CD14-positive monocyte (primary cell): Measurements from ENCODE around the gene FMNL3. TPM values are rescaled to one million over a fixed set of nuclear protein-coding genes. Genes with fewer than 3 reads are reported as not detected.

Experiments used
- DNase-seq, 3 donors: peaks; one replicate each; pipeline ENCODE4 v3.0.0-alpha.2; 2011 to 2022
- H2AFZ ChIP-seq: 2 replicates; pipeline ENCODE4 v1.6.0; 2012; ENCODE audit warnings: mild to moderate bottlenecking, low read depth, low read length, inconsistent platforms; ENCODE audit not compliant: insufficient read depth, poor library complexity, severe bottlenecking
- H3K27ac ChIP-seq, 2 donors: 1 replicate in 1 of 2; 2 replicates in 1 of 2; pipeline ENCODE4 v1.5.1; 2012 to 2013; ENCODE audit warnings: low read length in 2 of 2, control low read depth in 1 of 2, inconsistent platforms in 1 of 2, low read depth in 1 of 2, mild to moderate bottlenecking in 1 of 2
- H3K27me3 ChIP-seq, 2 donors: one replicate each; pipeline versions ENCODE4 v1.6.0 to v1.6.1; 2011 to 2013; ENCODE audit warnings: low read length in 2 of 2; ENCODE audit not compliant: control insufficient read depth in 2 of 2, insufficient read depth in 2 of 2
- H3K36me3 ChIP-seq, 2 donors: replicated peaks in 1 of 2; 1 replicate in 1 of 2; 2 replicates in 1 of 2; pipeline versions ENCODE4 v1.5.1 to v1.6.1; 2012 to 2013; ENCODE audit warnings: low read length in 2 of 2, control low read depth in 1 of 2, inconsistent platforms in 1 of 2, mild to moderate bottlenecking in 1 of 2; ENCODE audit not compliant: insufficient read depth in 2 of 2, control insufficient read depth in 1 of 2
- H3K4me1 ChIP-seq, 2 donors: 1 replicate in 1 of 2; 2 replicates in 1 of 2; pipeline versions ENCODE4 v1.5.1 to v1.6.1; 2012 to 2013; ENCODE audit warnings: low read length in 2 of 2, control low read depth in 1 of 2, inconsistent platforms in 1 of 2, mild to moderate bottlenecking in 1 of 2, moderate library complexity in 1 of 2; ENCODE audit not compliant: insufficient read depth in 2 of 2, control insufficient read depth in 1 of 2
- H3K4me2 ChIP-seq: replicated peaks from 2 replicates; pipeline ENCODE3; 2012; ENCODE audit warnings: low read length, moderate library complexity, mild to moderate bottlenecking; ENCODE audit not compliant: poor library complexity, severe bottlenecking; ENCODE audit errors: extremely low read depth
- H3K4me3 ChIP-seq, 3 experiments: fragments of 200-600 bp in 1 of 3; sonication (generic) in 1 of 3; replicated peaks in 1 of 3; 1 replicate in 2 of 3; 2 replicates in 1 of 3; pipeline ENCODE4 v1.5.1; 2011 to 2013; ENCODE audit warnings: low read length in 3 of 3, mild to moderate bottlenecking in 3 of 3, control low read depth in 2 of 3, low read depth in 2 of 3, inconsistent platforms in 1 of 3, moderate library complexity in 1 of 3
- H3K79me2 ChIP-seq: 2 replicates; pipeline ENCODE4 v1.6.0; 2012; ENCODE audit warnings: mild to moderate bottlenecking, control low read depth, inconsistent platforms, low read length, moderate library complexity; ENCODE audit not compliant: insufficient read depth
- H3K9ac ChIP-seq: 2 replicates; pipeline ENCODE4 v1.6.0; 2017; ENCODE audit warnings: low read length, mild to moderate bottlenecking; ENCODE audit not compliant: insufficient read depth, poor library complexity, severe bottlenecking
- H3K9me3 ChIP-seq, 2 donors: replicated peaks in 1 of 2; 1 replicate in 1 of 2; 2 replicates in 1 of 2; pipeline versions ENCODE4 v1.5.1 to v1.6.1; 2012 to 2013; ENCODE audit warnings: low read length in 2 of 2, control low read depth in 1 of 2; ENCODE audit not compliant: control insufficient read depth in 1 of 2, insufficient read depth in 1 of 2
- H4K20me1 ChIP-seq: 2 replicates; pipeline ENCODE4 v1.6.0; 2012; ENCODE audit warnings: mild to moderate bottlenecking, low read length, control low read depth, moderate library complexity; ENCODE audit not compliant: insufficient read depth
- H3K27ac Mint-ChIP-seq, 7 donors: one replicate each; pipeline ENCODE4 v1.8.0; 2020; ENCODE audit warnings: mild to moderate bottlenecking in 7 of 7, mixed read lengths in 7 of 7, moderate library complexity in 6 of 7, inconsistent platforms in 2 of 7
- H3K27me3 Mint-ChIP-seq, 3 donors: one replicate each; pipeline ENCODE4 v1.8.0; 2021 to 2022; ENCODE audit warnings: low read depth in 3 of 3, mild to moderate bottlenecking in 3 of 3, mixed read lengths in 3 of 3, moderate library complexity in 3 of 3, inconsistent platforms in 1 of 3
- H3K36me3 Mint-ChIP-seq, 2 donors: one replicate each; pipeline ENCODE4 v1.8.0; 2020; ENCODE audit warnings: mixed read lengths in 2 of 2, inconsistent platforms in 1 of 2, mild to moderate bottlenecking in 1 of 2
- H3K4me1 Mint-ChIP-seq: one replicate; pipeline ENCODE4 v1.8.0; 2020; ENCODE audit warnings: mild to moderate bottlenecking, mixed read lengths
- H3K4me3 Mint-ChIP-seq, 2 donors: one replicate each; pipeline ENCODE4 v1.8.0; 2020; ENCODE audit warnings: mild to moderate bottlenecking in 2 of 2, mixed read lengths in 2 of 2, moderate library complexity in 1 of 2
- H3K9me3 Mint-ChIP-seq, 7 donors: one replicate each; pipeline ENCODE4 v1.8.0; 2020 to 2022; ENCODE audit warnings: mixed read lengths in 7 of 7, mild to moderate bottlenecking in 6 of 7, moderate library complexity in 6 of 7, inconsistent platforms in 2 of 7
- CTCF ChIP-seq: fragments of 200-600 bp; IDR thresholded peaks from one replicate; pipeline ENCODE4 v1.8.0; 2022; ENCODE audit warnings: antibody characterized with exemption, mild to moderate bottlenecking
- WGBS: methylation state at CpG from one replicate; pipeline ENCODE4 v1.1.5; 2013; ENCODE audit warnings: missing lambda C conversion rate; ENCODE audit not compliant: insufficient coverage; 5-methylcytosine and 5-hydroxymethylcytosine counted together
- intact Hi-C, 2 donors: fragments of 100-400 bp; cut with micrococcal nuclease; formaldehyde crosslinking; loops; one replicate each; pipeline versions ENCODE4 v1.15.0 to v1.15.1; 2023
- polyA plus RNA-seq, 3 donors: library from polyadenylated mRNA; depleted of rRNA in 1 of 3; unstranded in 2 of 3; stranded (reverse) in 1 of 3; fragments of 300-500 nt in 2 of 3; fragments of >200 nt in 1 of 3; fragmentation: Illumina TruSeq in 2 of 3; gene quantifications; 1 replicate in 2 of 3; 2 replicates in 1 of 3; pipeline ENCODE4 v1.2.3, GENCODE V29; 2012 to 2021

Gene FMNL3
- polyA plus RNA-seq, 3 donors: 1.5 to 5.4 (median 1.7) TPM

- Histone ChIP-seq H4K20me1 (peaks cover 100% of the 10 kb centered on the region), H3K27ac (no peak overlapping the region), H3K36me3 (peaks cover 26 to 53% of the 10 kb centered on the region in 2 donors), H3K79me2 (peaks cover 98% of the 10 kb centered on the region), H3K9ac (no peak overlapping the region), H3K4me3 (no peak overlapping the region), H3K4me1 (peaks cover 33 to 56% of the 10 kb centered on the region in 2 donors), H3K27me3 (no peaks in the 10 kb centered on the region), H3K9me3 (no peaks in the 10 kb centered on the region), H2AFZ (no peak overlapping the region), H3K4me2 (no peak overlapping the region)
- H3K27ac Mint-ChIP-seq: peak overlapping the region in 1 of 7 donors; percentile 63
- no CpG with 5 or more reads among the region's 3 CpGs for WGBS
- TF ChIP-seq CTCF: no peak
- DNase-seq: no peak
- H3K27me3 Mint-ChIP-seq: no peaks in the 10 kb centered on the region
- intact Hi-C loops: no loop called here
- no peak overlapping the region for H3K4me3 Mint-ChIP-seq
- H3K36me3 Mint-ChIP-seq: peaks cover 42 to 51% of the 10 kb centered on the region in 2 donors
- no peaks in the 10 kb centered on the region for H3K9me3 Mint-ChIP-seq
- peaks cover 50% of the 10 kb centered on the region for H3K4me1 Mint-ChIP-seq
These were observed 41.6 kb upstream of the FMNL3 start for GRCh38 chr12:49748800-49749199.

GRCh38 chr12:49748306-49748705 is 41.1 kb upstream of the FMNL3 start:
- Mint-ChIP-seq H3K4me3 (no peak overlapping the region), H3K27ac (peak overlapping the region in 3 of 7 donors; percentile 32 to 75 (median 70)), H3K27me3 (no peaks in the 10 kb centered on the region), H3K9me3 (no peaks in the 10 kb centered on the region), H3K4me1 (peaks cover 50% of the 10 kb centered on the region), H3K36me3 (peaks cover 40 to 49% of the 10 kb centered on the region in 2 donors)
- Histone ChIP-seq H3K4me3 (no peak overlapping the region), H3K4me2 (no peak overlapping the region), H3K27me3 (no peaks in the 10 kb centered on the region), H3K79me2 (peaks cover 100% of the 10 kb centered on the region), H3K4me1 (peaks cover 32 to 56% of the 10 kb centered on the region in 2 donors), H4K20me1 (peaks cover 100% of the 10 kb centered on the region), H2AFZ (no peak overlapping the region), H3K9me3 (no peaks in the 10 kb centered on the region), H3K9ac (no peak overlapping the region), H3K36me3 (peaks cover 24 to 48% of the 10 kb centered on the region in 2 donors), H3K27ac (peak overlapping the region in 1 of 2 donors; percentile 39)
- WGBS: no CpG with 5 or more reads among the region's 1 CpG
- DNase-seq: no peak
- intact Hi-C loops: no loop called here
- no peak for TF ChIP-seq CTCF
